HepG2 (cell line): ENCODE results near the gene HNRNPUL2. TPM values are rescaled to one million over a fixed set of nuclear protein-coding genes. Genes with fewer than 3 reads are reported as not detected.

ENCODE experiments used
- FLYWCH1 ChIP-seq: sonication (generic); formaldehyde crosslinking; IDR thresholded peaks from 2 replicates; pipeline ENCODE4 v1.8.1; 2023; ENCODE audit warnings: mild to moderate bottlenecking, missing genetic modification reagents
- FOXK2 ChIP-seq: fragments of 450-650 bp; IDR thresholded peaks from 2 replicates; pipeline ENCODE4 v1.6.1; 2016
- GATAD1 ChIP-seq: IDR thresholded peaks from 2 replicates; pipeline ENCODE4 v1.6.1; 2016; ENCODE audit warnings: missing genetic modification reagents, missing compliant biosample characterization
- HMG20B ChIP-seq: conservative IDR thresholded peaks from 2 replicates; pipeline ENCODE4 v1.6.1; 2016; ENCODE audit warnings: missing genetic modification reagents, missing compliant biosample characterization
- NKX3-1 ChIP-seq: sonication (generic); formaldehyde crosslinking; IDR thresholded peaks from 2 replicates; pipeline ENCODE4 v1.5.0; 2020; ENCODE audit warnings: missing genetic modification reagents
- RARA ChIP-seq: IDR thresholded peaks from 2 replicates; pipeline ENCODE4 v1.6.1; 2016; ENCODE audit warnings: missing genetic modification reagents, missing compliant biosample characterization
- USF2 ChIP-seq, 2 experiments: sonication (generic) in 1 of 2; formaldehyde crosslinking in 1 of 2; IDR thresholded peaks; 2 replicates each; pipeline versions ENCODE4 v1.5.1 to v1.6.1; 2011 to 2020; ENCODE audit warnings: borderline replicate concordance in 1 of 2, low read depth in 1 of 2, low read length in 1 of 2, mild to moderate bottlenecking in 1 of 2, missing genetic modification reagents in 1 of 2, moderate library complexity in 1 of 2
- ZBTB2 ChIP-seq: sonication (generic); formaldehyde crosslinking; IDR thresholded peaks from 2 replicates; pipeline ENCODE4 v1.8.0; 2022; ENCODE audit warnings: low read depth, missing genetic modification reagents
- ZEB1 ChIP-seq: IDR thresholded peaks from 2 replicates; pipeline ENCODE4 v1.6.1; 2012; ENCODE audit warnings: mild to moderate bottlenecking, low read depth, inconsistent platforms; ENCODE audit not compliant: insufficient replicate concordance
- ZKSCAN8 ChIP-seq: IDR thresholded peaks from 2 replicates; pipeline ENCODE4 v1.6.1; 2016; ENCODE audit warnings: borderline replicate concordance, missing genetic modification reagents, missing compliant biosample characterization
- ZNF253 ChIP-seq: sonication (generic); formaldehyde crosslinking; IDR thresholded peaks from 2 replicates; pipeline ENCODE4 v1.8.0; 2022; ENCODE audit warnings: mild to moderate bottlenecking, missing genetic modification reagents, borderline replicate concordance
- ZNF350 ChIP-seq: sonication (generic); formaldehyde crosslinking; IDR thresholded peaks from 2 replicates; pipeline ENCODE4 v1.4.0; 2020; ENCODE audit warnings: mild to moderate bottlenecking, low read depth, missing genetic modification reagents, borderline replicate concordance
- ZNF557 ChIP-seq: sonication (generic); formaldehyde crosslinking; IDR thresholded peaks from 2 replicates; pipeline ENCODE4 v1.4.0; 2020; ENCODE audit warnings: missing genetic modification reagents
- ZSCAN25 ChIP-seq: sonication (generic); formaldehyde crosslinking; IDR thresholded peaks from 2 replicates; pipeline ENCODE4 v1.8.0; 2022; ENCODE audit warnings: mild to moderate bottlenecking, missing genetic modification reagents
- polyA plus RNA-seq, 8 experiments: library from polyadenylated mRNA; depleted of rRNA in 3 of 8; stranded (reverse) in 7 of 8; unstranded in 1 of 8; fragments of >200 nt; fragmentation: Illumina TruSeq in 4 of 8; extraction: Trizol in 4 of 8; gene quantifications; 2 replicates each; pipeline versions ENCODE4 v1.2.1 to v1.2.3, GENCODE V29; 2011 to 2016; ENCODE audit warnings: low read depth in 4 of 8, missing spikeins in 1 of 8, mixed read lengths in 1 of 8; ENCODE audit not compliant: insufficient read depth in 1 of 8
- total RNA-seq, 5 experiments: library from RNA; depleted of rRNA; stranded (reverse); fragments of >200 nt; fragmentation: Illumina TruSeq; extraction: Trizol; gene quantifications; 2 replicates each; pipeline ENCODE4 v1.2.3, GENCODE V29; 2016; ENCODE audit warnings: low read depth in 1 of 5
- TF ChIP-seq, protein P1 (sequence below): conservative IDR thresholded peaks from 2 replicates; pipeline ENCODE4 v1.6.1; 2018; ENCODE audit warnings: missing genetic modification reagents
- TF ChIP-seq, protein P2 (sequence below): sonication (generic); formaldehyde crosslinking; IDR thresholded peaks from 2 replicates; pipeline ENCODE4 v1.4.0; 2020; ENCODE audit warnings: mild to moderate bottlenecking, missing genetic modification reagents
- TF ChIP-seq, protein P3 (sequence below): IDR thresholded peaks from 2 replicates; pipeline ENCODE4 v1.6.1; 2016
- TF ChIP-seq, protein P4 (sequence below): sonication (generic); formaldehyde crosslinking; IDR thresholded peaks from 2 replicates; pipeline ENCODE4 v1.5.0; 2020; ENCODE audit warnings: missing genetic modification reagents

Gene HNRNPUL2
- total and polyA plus RNA-seq, 2 of the 13 experiments (the other 11 are each of a cell fraction or from before 2014, with no cell fraction given): 8.4 to 9.6 TPM

- TF ChIP-seq, protein P1, sequence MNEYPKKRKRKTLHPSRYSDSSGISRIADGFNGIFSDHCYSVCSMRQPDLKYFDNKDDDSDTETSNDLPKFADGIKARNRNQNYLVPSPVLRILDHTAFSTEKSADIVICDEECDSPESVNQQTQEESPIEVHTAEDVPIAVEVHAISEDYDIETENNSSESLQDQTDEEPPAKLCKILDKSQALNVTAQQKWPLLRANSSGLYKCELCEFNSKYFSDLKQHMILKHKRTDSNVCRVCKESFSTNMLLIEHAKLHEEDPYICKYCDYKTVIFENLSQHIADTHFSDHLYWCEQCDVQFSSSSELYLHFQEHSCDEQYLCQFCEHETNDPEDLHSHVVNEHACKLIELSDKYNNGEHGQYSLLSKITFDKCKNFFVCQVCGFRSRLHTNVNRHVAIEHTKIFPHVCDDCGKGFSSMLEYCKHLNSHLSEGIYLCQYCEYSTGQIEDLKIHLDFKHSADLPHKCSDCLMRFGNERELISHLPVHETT (CRISPR knock-in tag): peak; percentile 91
- TF ChIP-seq, protein P2, sequence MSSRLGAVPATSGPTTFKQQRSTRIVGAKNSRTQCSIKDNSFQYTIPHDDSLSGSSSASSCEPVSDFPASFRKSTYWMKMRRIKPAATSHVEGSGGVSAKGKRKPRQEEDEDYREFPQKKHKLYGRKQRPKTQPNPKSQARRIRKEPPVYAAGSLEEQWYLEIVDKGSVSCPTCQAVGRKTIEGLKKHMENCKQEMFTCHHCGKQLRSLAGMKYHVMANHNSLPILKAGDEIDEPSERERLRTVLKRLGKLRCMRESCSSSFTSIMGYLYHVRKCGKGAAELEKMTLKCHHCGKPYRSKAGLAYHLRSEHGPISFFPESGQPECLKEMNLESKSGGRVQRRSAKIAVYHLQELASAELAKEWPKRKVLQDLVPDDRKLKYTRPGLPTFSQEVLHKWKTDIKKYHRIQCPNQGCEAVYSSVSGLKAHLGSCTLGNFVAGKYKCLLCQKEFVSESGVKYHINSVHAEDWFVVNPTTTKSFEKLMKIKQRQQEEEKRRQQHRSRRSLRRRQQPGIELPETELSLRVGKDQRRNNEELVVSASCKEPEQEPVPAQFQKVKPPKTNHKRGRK (CRISPR knock-in tag): no peak
- TF ChIP-seq GATAD1 (CRISPR knock-in tag) (peak; percentile 89), ZNF253 (peak; percentile 93), FOXK2 (no peak), ZBTB2 (peak; percentile 91), USF2 (IDR thresholded peaks at IDR 0.05; ENCODE audit: low read depth, low read length) (no peak), USF2 (CRISPR knock-in tag; IDR thresholded peaks at IDR 0.05; ENCODE audit: borderline replicate concordance) (no peak; the same call in 1 of the 2 replicates), ZNF350 (CRISPR knock-in tag) (peak; percentile 58; the same call in 1 of the 2 replicates), RARA (CRISPR knock-in tag) (no peak; the same call in 1 of the 2 replicates), NKX3-1 (CRISPR knock-in tag) (peak; percentile 89), ZNF557 (peak; percentile 63; the same call in 1 of the 2 replicates), FLYWCH1 (CRISPR knock-in tag) (0 out of 2 replicates have a peak, but pooled peaks have one; percentile 50), HMG20B (CRISPR knock-in tag) (peak; percentile 67; the same call in 1 of the 2 replicates), ZEB1 (no peak), ZSCAN25 (CRISPR knock-in tag) (peak; percentile 92), ZKSCAN8 (peak; percentile 72; the same call in 1 of the 2 replicates)
- TF ChIP-seq, protein P3, sequence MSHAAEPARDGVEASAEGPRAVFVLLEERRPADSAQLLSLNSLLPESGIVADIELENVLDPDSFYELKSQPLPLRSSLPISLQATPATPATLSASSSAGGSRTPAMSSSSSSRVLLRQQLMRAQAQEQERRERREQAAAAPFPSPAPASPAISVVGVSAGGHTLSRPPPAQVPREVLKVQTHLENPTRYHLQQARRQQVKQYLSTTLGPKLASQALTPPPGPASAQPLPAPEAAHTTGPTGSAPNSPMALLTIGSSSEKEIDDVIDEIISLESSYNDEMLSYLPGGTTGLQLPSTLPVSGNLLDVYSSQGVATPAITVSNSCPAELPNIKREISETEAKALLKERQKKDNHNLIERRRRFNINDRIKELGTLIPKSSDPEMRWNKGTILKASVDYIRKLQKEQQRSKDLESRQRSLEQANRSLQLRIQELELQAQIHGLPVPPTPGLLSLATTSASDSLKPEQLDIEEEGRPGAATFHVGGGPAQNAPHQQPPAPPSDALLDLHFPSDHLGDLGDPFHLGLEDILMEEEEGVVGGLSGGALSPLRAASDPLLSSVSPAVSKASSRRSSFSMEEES (CRISPR knock-in tag): peak; percentile 69
- TF ChIP-seq, protein P4, sequence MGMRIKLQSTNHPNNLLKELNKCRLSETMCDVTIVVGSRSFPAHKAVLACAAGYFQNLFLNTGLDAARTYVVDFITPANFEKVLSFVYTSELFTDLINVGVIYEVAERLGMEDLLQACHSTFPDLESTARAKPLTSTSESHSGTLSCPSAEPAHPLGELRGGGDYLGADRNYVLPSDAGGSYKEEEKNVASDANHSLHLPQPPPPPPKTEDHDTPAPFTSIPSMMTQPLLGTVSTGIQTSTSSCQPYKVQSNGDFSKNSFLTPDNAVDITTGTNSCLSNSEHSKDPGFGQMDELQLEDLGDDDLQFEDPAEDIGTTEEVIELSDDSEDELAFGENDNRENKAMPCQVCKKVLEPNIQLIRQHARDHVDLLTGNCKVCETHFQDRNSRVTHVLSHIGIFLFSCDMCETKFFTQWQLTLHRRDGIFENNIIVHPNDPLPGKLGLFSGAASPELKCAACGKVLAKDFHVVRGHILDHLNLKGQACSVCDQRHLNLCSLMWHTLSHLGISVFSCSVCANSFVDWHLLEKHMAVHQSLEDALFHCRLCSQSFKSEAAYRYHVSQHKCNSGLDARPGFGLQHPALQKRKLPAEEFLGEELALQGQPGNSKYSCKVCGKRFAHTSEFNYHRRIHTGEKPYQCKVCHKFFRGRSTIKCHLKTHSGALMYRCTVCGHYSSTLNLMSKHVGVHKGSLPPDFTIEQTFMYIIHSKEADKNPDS: no peak; the same call in 1 of the 2 replicates
Measured at GRCh38 chr11:62727165-62727871, at the start of gene HNRNPUL2 (continued).
